K562 (cell line): ENCODE measurements around the gene YY1AP1. TPM values are rescaled to one million over a fixed set of nuclear protein-coding genes. Genes with fewer than 3 reads are reported as not detected.
"Not testable (repeated sequence)": the region's sequence is repeated elsewhere in the genome, so short reads cannot be mapped to it uniquely, and the experiment has no call there.

Experiments used
- ATAC-seq: fragments of 200-7000 bp; cut with Tn5 transposase; 3 replicates; pipeline ENCODE4 v1.9.1; 2020; ENCODE audit warnings: moderate library complexity
- BruUV-seq: library from RNA; stranded (reverse); fragments of 400-500 nt; replicated peaks from 2 replicates; lab custom pipeline; 2021; lab: Mats Ljungman, UMichigan
- CTCF ChIA-PET: fragments of 300-600 bp; formaldehyde crosslinking; extraction: SDS; loops from one replicate; lab custom pipeline; 2021; ENCODE audit warnings: low intra/inter-chr PET ratio; lab: Yijun Ruan, JAX
- POLR2A ChIA-PET: fragments of 300-600, 350-650 bp; sonication (Branson Sonifier 250); formaldehyde crosslinking; extraction: SDS; loops from one replicate; lab custom pipeline; 2021; ENCODE audit warnings: antibody characterized with exemption, inconsistent platforms; lab: Yijun Ruan, JAX
- DNase-seq, 4 experiments: peaks; one replicate each; pipeline versions ENCODE4 v3.0.0 to v3.0.0-alpha.2; 2011 to 2018; ENCODE audit warnings: low spot score in 3 of 4, mixed read lengths in 3 of 4; ENCODE audit errors: extremely low read depth in 1 of 4
- FAIRE-seq: peaks from 2 replicates; lab custom pipeline; 2011; peaks lifted over from hg19 to GRCh38; lab: Jason Lieb, UNC
- H2AFZ ChIP-seq: 2 replicates; pipeline ENCODE4 v1.6.0; 2011; ENCODE audit warnings: low read depth, low read length, control low read depth, inconsistent platforms
- H3K27ac ChIP-seq: fragments of 200-600 bp; 3 replicates; pipeline ENCODE4 v1.8.0; 2011; ENCODE audit warnings: low read depth, mild to moderate bottlenecking, control low read depth, inconsistent platforms, low read length, moderate library complexity, mixed read lengths; ENCODE audit errors: extremely low read depth
- H3K27me3 ChIP-seq, 2 experiments: fragments of 300-600 bp in 1 of 2; 2 replicates in 1 of 2; 3 replicates in 1 of 2; pipeline versions ENCODE4 v1.6.0 to v1.8.0; 2011; ENCODE audit warnings: inconsistent platforms in 2 of 2, low read length in 2 of 2, mild to moderate bottlenecking in 1 of 2, mixed read lengths in 1 of 2, moderate library complexity in 1 of 2; ENCODE audit not compliant: control insufficient read depth in 2 of 2, insufficient read depth in 2 of 2
- H3K36me3 ChIP-seq: fragments of 300-600 bp; 3 replicates; pipeline ENCODE4 v1.8.0; 2011; ENCODE audit warnings: mild to moderate bottlenecking, low read length, inconsistent platforms; ENCODE audit not compliant: control insufficient read depth, insufficient read depth
- H3K4me1 ChIP-seq, 2 experiments: fragments of 200-600 bp in 1 of 2; replicated peaks in 1 of 2; 2 replicates in 1 of 2; 3 replicates in 1 of 2; pipeline versions ENCODE4 v1.5.1 to v1.8.0; 2011; ENCODE audit warnings: inconsistent platforms in 2 of 2, low read length in 2 of 2, mild to moderate bottlenecking in 1 of 2, mixed read lengths in 1 of 2, moderate library complexity in 1 of 2; ENCODE audit not compliant: control insufficient read depth in 2 of 2, insufficient read depth in 2 of 2
- H3K4me2 ChIP-seq: 2 replicates; pipeline ENCODE4 v1.6.1; 2011; ENCODE audit warnings: low read length, control low read depth, inconsistent platforms, mixed read lengths; ENCODE audit not compliant: insufficient read depth
- H3K4me3 ChIP-seq: fragments of 200-600 bp; sonication (generic), shearing (Covaris generic); 2 replicates; pipeline ENCODE4 v1.5.1; 2016; ENCODE audit warnings: control low read depth, inconsistent platforms
- H3K79me2 ChIP-seq: fragments of 200-600 bp; 3 replicates; pipeline ENCODE4 v1.8.0; 2011; ENCODE audit warnings: low read length, inconsistent platforms; ENCODE audit not compliant: control insufficient read depth, insufficient read depth
- H3K9ac ChIP-seq, 2 experiments: 2 replicates each; pipeline versions ENCODE4 v1.6.0 to v1.6.1; 2011; ENCODE audit warnings: low read depth in 2 of 2, low read length in 2 of 2, control low read depth in 1 of 2, inconsistent platforms in 1 of 2, mild to moderate bottlenecking in 1 of 2, mixed read lengths in 1 of 2; ENCODE audit not compliant: insufficient read depth in 1 of 2
- H3K9me1 ChIP-seq: one replicate; pipeline ENCODE4 v1.6.0; 2011; ENCODE audit warnings: inconsistent platforms, mild to moderate bottlenecking, low read length, moderate library complexity; ENCODE audit not compliant: control insufficient read depth, insufficient read depth
- H3K9me3 ChIP-seq: replicated peaks from 2 replicates; pipeline ENCODE4 v1.5.1; 2011; ENCODE audit warnings: low read depth, low read length, inconsistent platforms; ENCODE audit not compliant: control insufficient read depth, insufficient read depth
- H4K20me1 ChIP-seq: replicated peaks from 2 replicates; pipeline ENCODE4 v1.6.1; 2011; ENCODE audit warnings: low read length, inconsistent platforms, mixed read lengths; ENCODE audit not compliant: control insufficient read depth, insufficient read depth
- DACH1 ChIP-seq: fragments of 450-650 bp; IDR thresholded peaks from 2 replicates; pipeline ENCODE4 v1.6.1; 2018; ENCODE audit not compliant: partially characterized antibody
- RAD51 ChIP-seq: fragments of 450-650 bp; IDR thresholded peaks from 2 replicates; pipeline ENCODE4 v1.7.1; 2016; ENCODE audit warnings: low read depth, mild to moderate bottlenecking, borderline replicate concordance
- RFX1 ChIP-seq: fragments of 450-650 bp; IDR thresholded peaks from 2 replicates; pipeline ENCODE4 v1.6.1; 2016; ENCODE audit warnings: mild to moderate bottlenecking, moderate library complexity
- WGBS: fragments of 100-300 bp; shearing (Covaris generic); methylation state at CpG from one replicate; pipeline ENCODE4 v1.1.6; 2016; ENCODE audit warnings: low coverage, mixed read lengths; ENCODE audit not compliant: insufficient coverage; ENCODE audit errors: missing lambda C conversion rate; 5-methylcytosine and 5-hydroxymethylcytosine counted together
- in situ Hi-C: fragments of 300-500 bp; cut with MboI; formaldehyde crosslinking; loops from 4 replicates; pipeline ENCODE4 v1.15.0; 2018; ENCODE audit warnings: inconsistent platforms, mixed read lengths
- intact Hi-C: fragments of 100-400 bp; cut with micrococcal nuclease; formaldehyde crosslinking; loops from 2 replicates; pipeline ENCODE4 v1.14.2; 2022
- polyA plus RNA-seq, 8 experiments: library from polyadenylated mRNA; depleted of rRNA in 4 of 8; stranded (reverse) in 5 of 8; unstranded in 3 of 8; fragments of >200 nt; fragmentation: Nextera tagmentation in 2 of 8; fragmentation: Illumina TruSeq in 1 of 8; extraction: Ambion mirVana in 2 of 8; extraction: Trizol in 1 of 8; gene quantifications; 2 replicates each; pipeline versions ENCODE4 v1.2.1 to v1.2.3, GENCODE V29; 2011 to 2014; ENCODE audit warnings: inconsistent platforms in 1 of 8, missing spikeins in 1 of 8
- total RNA-seq, 7 experiments: library from RNA; depleted of rRNA in 6 of 7; stranded (reverse); fragments of >200 nt in 6 of 7; fragmentation: Illumina TruSeq in 2 of 7; extraction: Trizol in 2 of 7; gene quantifications; 2 replicates each; pipeline versions ENCODE4 v1.2.1 to v1.2.3, GENCODE V29; 2011 to 2021; ENCODE audit warnings: low replicate concordance in 1 of 7
- TF ChIP-seq, protein P1 (sequence below): fragments of 450-650 bp; formaldehyde crosslinking; IDR thresholded peaks from 2 replicates; pipeline ENCODE4 v1.4.0; 2020; ENCODE audit warnings: mild to moderate bottlenecking, mixed read lengths
- TF ChIP-seq, protein P2 (sequence below): fragments of 450-650 bp; IDR thresholded peaks from 2 replicates; pipeline ENCODE4 v1.6.1; 2016; ENCODE audit warnings: antibody characterized with exemption

The YY1AP1 gene
- total and polyA plus RNA-seq, 9 of the 15 experiments (the other 6 are each of a cell fraction or from before 2014, with no cell fraction given), result 18.4 to 90.7 (median 42.9) TPM

DNA sequence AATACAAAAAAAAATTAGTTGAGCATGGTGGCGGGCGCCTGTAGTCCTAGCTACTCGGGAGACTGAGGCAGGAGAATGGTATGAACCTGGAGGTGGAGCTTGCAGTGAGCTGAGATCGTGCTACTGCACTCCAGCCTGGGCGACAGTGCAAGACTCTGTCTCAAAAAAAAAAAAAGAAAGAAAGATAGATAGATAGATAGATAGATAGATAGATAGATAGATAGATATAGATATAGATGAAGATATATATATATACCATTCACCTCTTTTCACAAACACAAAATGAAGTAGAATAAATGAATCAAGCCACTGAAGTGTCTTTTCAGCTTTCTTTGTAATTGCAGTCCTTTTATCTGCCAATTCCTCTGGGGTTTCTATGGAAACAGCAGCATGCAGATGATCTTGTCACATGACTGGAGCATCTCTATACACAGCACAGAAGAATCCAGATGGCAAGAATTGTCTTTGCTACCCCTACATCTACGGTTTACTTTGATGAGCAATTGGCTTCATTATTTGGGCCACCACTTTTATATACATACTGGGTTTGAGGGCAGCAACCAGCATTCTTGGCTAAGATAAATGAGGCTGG lies 30.0 kb upstream of the YY1AP1 start:
- H4K20me1 ChIP-seq, H3K27ac ChIP-seq, POLR2A ChIA-PET, H3K9me3 ChIP-seq, FAIRE-seq, in situ Hi-C loops, H3K9ac ChIP-seq, H3K4me3 ChIP-seq, intact Hi-C loops, CTCF ChIA-PET, H3K4me2 ChIP-seq, H3K27me3 ChIP-seq, H2AFZ ChIP-seq, BruUV-seq, ATAC-seq, H3K9me1 ChIP-seq, DNase-seq, H3K4me1 ChIP-seq: not testable (repeated sequence)
- Histone ChIP-seq H3K79me2 (peaks cover 31% of the 10 kb centered on the region; the same call in 2 of the 3 replicates), H3K36me3 (peaks cover 83% of the 10 kb centered on the region)
- WGBS, result 98% methylated on average over 4 of the region's 6 CpGs
- TF ChIP-seq RAD51, result 0 out of 2 replicates have a peak, but pooled peaks have one; percentile 32
- TF ChIP-seq, protein P1, sequence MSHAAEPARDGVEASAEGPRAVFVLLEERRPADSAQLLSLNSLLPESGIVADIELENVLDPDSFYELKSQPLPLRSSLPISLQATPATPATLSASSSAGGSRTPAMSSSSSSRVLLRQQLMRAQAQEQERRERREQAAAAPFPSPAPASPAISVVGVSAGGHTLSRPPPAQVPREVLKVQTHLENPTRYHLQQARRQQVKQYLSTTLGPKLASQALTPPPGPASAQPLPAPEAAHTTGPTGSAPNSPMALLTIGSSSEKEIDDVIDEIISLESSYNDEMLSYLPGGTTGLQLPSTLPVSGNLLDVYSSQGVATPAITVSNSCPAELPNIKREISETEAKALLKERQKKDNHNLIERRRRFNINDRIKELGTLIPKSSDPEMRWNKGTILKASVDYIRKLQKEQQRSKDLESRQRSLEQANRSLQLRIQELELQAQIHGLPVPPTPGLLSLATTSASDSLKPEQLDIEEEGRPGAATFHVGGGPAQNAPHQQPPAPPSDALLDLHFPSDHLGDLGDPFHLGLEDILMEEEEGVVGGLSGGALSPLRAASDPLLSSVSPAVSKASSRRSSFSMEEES, result peak; percentile 55; the same call in 1 of the 2 replicates
- peak; percentile 61 for TF ChIP-seq RFX1
- TF ChIP-seq DACH1, result peak; percentile 96
- TF ChIP-seq, protein P2, sequence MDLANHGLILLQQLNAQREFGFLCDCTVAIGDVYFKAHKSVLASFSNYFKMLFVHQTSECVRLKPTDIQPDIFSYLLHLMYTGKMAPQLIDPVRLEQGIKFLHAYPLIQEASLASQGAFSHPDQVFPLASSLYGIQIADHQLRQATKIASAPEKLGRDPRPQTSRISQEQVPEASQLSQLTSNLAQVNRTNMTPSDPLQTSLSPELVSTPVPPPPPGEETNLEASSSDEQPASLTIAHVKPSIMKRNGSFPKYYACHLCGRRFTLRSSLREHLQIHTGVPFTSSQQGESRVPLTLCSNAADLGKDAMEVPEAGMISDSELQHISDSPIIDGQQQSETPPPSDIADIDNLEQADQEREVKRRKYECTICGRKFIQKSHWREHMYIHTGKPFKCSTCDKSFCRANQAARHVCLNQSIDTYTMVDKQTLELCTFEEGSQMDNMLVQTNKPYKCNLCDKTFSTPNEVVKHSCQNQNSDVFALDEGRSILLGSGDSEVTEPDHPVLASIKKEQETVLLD, result peak; percentile 16; the same call in 1 of the 2 replicates
